GM21381 (cell line): ENCODE data around the gene DCHS2.
"Not testable (repeated sequence)": the region's sequence is repeated elsewhere in the genome, so short reads cannot be mapped to it uniquely, and the experiment has no call there.

Source experiments
- ATAC-seq: cut with Tn5 transposase; IDR thresholded peaks from one replicate; pipeline ENCODE4 v1.9.1; 2021; ENCODE audit warnings: mild to moderate bottlenecking, moderate library complexity; ENCODE audit not compliant: unreplicated experiment

Gene DCHS2

GRCh38 chr4:154231806-154232478 lies 259.7 kb downstream of the DCHS2 start:
- ATAC-seq, result no peak

GRCh38 chr4:154230723-154231122 lies 260.9 kb downstream of the DCHS2 start:
- no peak for ATAC-seq

DNA sequence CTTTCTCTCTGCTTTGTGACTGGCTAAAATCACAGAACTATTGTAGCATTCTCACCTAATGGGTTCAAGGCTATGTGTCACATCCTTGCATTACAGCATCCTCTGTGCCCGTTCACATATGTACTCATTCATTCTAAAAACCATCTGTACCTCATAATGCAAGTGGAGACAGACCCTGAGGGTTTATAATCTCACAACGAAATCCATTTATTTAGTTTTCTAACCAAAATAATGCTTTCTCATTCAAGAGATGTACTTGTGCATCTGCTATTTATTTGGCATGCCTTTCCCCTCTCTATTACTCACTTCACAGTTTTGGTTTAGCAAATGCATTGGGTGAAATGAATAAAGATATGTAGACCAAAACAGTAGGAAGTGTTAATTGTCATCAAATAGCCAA lies 261.5 kb downstream of the DCHS2 start:
- no peak for ATAC-seq

- ATAC-seq, result no peak
Measured at GRCh38 chr4:154222875-154223274, 268.7 kb downstream of the DCHS2 start.

- ATAC-seq, result no peak
Measured at GRCh38 chr4:154218051-154218450, 273.5 kb downstream of the DCHS2 start.

GRCh38 chr4:154217384-154217783 lies 274.2 kb downstream of the DCHS2 start:
- ATAC-seq, result not testable (repeated sequence)

- no peak for ATAC-seq
Measured at GRCh38 chr4:154211506-154211905, 280.1 kb downstream of the DCHS2 start.

GRCh38 chr4:154208424-154208823 lies 283.2 kb downstream of the DCHS2 start:
- ATAC-seq, result no peak

GRCh38 chr4:154205471-154205870 lies 286.1 kb downstream of the DCHS2 start:
- no peak for ATAC-seq

DNA sequence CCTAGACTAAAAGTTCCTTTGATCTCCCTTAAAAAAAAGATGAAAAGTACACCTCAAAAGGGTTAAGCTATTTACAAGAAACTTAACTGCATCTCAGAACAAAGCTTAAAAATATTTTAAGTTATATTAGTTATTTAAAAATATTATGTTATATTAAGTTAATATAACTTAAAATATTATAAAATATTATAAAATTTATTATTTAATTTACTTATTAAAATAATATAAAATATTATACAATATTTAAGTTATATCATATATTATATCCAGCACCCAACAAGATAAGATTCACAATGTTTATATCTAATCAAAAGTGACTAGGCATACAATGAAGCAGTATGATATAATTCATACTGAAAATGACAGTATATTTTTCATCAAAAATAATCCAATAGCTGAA lies 296.9 kb downstream of the DCHS2 start:
- ATAC-seq, result no peak

DNA sequence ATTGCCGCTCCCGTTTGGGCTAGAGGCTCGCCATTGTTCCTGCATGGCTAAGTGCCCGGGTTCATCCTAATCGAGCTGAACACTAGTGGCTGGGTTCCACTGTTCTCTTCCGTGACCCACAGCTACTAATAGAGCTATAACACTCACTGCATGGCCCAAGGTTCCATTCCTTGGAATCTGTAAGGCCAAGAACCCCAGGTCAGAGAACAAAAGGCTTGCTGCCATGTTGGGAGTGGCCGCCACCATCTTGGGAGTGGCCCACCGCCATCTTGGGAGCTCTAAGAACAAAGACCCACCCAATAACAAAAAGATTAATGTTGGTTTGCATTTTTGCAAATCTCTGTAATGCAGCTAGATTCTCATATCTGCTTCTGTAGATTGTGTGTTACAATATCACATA lies 299.0 kb downstream of the DCHS2 start:
- no peak for ATAC-seq

GRCh38 chr4:154189346-154189745 lies 302.3 kb downstream of the DCHS2 start:
- ATAC-seq, result no peak

DNA sequence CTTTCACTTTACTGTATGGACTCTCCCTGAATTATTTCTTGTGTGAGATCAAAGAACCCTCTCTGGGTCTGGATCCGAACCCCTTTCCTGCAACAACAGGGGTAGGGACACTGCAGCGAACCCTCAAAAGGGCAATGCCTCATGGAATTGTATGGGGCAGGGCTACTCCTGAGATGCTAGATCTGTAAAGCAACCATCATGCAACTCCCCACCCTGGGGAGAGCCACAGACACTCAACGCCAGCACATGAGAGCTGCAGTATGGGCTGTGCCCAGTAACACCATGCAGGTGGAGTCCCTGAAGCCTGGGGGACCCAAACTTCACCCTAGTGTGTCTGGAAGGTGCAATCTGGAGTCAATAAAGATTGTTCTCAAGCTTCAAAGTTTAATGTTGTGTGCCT lies 304.7 kb downstream of the DCHS2 start:
- no peak for ATAC-seq

GRCh38 chr4:154186035-154186434 lies 305.6 kb downstream of the DCHS2 start:
- no peak for ATAC-seq

- ATAC-seq, result no peak
Measured at GRCh38 chr4:154184238-154184637, 307.4 kb downstream of the DCHS2 start.

GRCh38 chr4:154183264-154183663 lies 308.3 kb downstream of the DCHS2 start:
- ATAC-seq, result no peak
